Measurements from ENCODE around the gene CNDP1.
"Not testable (repeated sequence)": the region's sequence is repeated elsewhere in the genome, so short reads cannot be mapped to it uniquely, and the experiment has no call there.

Gene CNDP1, protein sequence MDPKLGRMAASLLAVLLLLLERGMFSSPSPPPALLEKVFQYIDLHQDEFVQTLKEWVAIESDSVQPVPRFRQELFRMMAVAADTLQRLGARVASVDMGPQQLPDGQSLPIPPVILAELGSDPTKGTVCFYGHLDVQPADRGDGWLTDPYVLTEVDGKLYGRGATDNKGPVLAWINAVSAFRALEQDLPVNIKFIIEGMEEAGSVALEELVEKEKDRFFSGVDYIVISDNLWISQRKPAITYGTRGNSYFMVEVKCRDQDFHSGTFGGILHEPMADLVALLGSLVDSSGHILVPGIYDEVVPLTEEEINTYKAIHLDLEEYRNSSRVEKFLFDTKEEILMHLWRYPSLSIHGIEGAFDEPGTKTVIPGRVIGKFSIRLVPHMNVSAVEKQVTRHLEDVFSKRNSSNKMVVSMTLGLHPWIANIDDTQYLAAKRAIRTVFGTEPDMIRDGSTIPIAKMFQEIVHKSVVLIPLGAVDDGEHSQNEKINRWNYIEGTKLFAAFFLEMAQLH

DNA sequence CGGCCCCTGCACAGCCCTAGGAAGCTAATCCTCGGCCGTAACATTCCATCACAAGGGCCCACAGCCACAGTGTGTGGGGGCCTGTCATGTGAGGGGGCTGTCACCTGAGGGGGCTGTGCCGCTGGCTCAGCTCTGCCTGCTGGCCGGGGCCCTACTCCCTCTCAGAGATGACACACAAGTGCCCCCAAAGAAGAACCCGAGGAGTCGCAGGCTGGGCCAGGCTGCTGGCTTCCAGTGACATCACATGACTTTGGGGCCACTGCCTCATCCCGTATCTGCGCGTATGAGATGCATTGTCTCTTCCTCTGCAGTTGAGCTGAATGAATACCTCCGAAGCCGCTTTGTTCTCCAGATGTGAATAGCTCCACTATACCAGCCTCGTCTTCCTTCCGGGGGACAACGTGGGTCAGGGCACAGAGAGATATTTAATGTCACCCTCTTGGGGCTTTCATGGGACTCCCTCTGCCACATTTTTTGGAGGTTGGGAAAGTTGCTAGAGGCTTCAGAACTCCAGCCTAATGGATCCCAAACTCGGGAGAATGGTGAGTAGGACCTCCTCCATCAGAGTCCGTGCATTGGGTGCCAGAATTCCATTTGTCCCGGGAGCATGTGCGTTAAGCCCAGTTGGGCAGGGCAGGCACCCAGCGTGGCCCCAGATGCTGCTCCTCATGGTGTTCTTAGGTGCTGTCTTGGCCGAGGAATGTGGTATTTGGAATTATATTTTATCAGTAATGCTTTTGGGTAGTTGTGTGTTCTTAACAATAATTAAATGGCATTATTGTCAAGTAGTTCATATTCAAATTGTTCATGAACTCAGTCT, at the start of gene CNDP1:
TSS of gene CNDP1 (plus strand) at position 351 of the 820 bp plus-strand sequence. CDS start at position 519, 168 bp downstream.
- DNase-seq (ENCODE audit: low spot score): no peak

DNA sequence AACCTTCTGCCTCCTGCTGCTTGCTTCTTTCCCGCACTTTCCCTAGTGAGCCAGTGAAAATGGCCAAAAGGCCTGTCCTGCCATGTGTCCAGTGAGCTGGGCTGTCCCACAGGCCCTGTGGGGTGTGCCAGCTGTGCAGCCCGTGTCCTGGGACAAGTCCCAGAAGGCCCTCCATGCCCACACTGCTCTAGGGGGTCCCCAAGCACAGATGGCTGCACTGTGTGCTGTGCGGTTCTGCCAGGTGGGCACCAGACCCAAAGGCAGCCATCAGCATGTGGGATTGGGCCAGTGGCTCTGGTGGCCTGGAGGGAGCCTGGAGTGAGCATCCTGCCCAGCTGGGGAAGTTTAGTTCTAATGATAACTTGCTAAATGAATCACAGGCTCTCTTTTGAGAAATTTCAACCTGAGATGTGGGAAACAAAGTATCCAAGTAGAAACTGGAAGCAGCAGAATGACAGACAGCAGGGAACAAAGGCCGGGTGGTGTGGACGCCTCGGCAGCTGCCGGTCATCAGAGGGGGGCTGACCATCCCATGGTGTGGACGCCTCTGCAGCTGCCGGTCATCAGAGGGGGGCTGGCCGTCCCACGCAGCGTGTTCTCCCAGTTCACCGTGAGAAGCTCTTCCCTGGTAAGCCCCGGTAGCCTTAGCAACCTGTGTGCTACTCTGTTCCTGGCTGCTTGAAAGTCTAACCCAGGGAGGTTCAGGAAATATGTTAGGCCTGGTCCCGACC, 48.0 kb upstream of the CNDP1 start:
- DNase-seq (ENCODE audit: low spot score): no peak

DNA sequence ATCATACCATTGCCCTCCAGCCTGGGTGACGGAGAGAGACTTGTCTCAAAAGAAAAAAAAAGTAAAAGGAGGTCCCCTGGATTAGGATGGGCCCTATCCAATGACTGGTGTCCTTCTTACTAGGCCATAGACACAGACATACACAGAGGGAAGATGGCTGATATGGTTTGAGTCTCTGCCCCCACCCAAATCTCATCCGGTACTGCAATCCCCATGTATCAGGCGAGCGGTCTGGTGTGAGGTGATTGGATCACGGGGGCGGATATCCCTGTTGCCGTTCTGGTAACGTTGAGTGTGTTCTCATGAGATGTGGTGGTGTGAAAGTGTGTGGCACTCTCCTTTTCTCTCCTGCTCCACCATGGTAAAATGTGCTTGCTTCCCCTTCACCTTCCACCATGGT, 45.9 kb upstream of the CNDP1 start:
- DNase-seq (ENCODE audit: low spot score): no peak

DNA sequence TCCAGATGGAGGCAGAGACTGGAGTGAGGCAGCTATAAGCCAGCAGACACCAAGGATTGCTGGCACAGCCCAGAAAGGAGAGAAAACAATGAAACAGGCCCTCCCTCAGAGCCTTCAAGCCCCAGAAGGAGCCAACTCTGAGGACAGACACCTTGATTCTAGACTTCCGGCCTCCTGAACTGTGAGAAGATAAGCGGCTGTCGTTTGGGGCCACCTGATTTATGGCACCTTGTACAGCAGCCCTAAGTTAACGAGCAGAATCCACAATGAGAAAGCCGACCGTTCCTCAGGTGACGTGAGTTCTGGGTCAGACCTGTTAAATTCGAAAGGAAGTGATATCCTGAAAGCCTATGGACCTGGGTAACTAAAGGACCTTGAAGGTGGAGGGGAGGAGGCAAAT, 45.4 kb upstream of the CNDP1 start:
- DNase-seq (ENCODE audit: low spot score): no peak

DNA sequence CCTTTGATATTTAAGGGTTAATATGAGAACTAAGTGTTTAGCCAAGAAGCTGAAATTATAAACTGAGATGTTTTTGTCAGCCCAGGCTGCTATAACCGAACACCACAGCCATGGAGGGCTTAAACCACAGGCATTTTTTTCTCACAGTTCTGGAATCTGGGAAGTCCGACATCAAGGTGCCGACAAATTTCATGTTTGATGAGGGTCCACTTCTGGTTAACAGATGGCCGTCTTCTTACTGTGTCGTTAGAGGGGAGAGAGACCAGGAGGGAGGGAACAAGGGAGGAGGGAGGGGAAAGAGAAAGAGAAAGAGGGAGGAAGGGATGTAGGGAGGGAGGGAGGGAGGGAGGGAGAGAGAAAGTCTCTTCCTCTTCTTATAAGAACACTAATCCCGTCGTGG, 44.6 kb upstream of the CNDP1 start:
- peak; percentile 54 for DNase-seq (ENCODE audit: low spot score)

DNA sequence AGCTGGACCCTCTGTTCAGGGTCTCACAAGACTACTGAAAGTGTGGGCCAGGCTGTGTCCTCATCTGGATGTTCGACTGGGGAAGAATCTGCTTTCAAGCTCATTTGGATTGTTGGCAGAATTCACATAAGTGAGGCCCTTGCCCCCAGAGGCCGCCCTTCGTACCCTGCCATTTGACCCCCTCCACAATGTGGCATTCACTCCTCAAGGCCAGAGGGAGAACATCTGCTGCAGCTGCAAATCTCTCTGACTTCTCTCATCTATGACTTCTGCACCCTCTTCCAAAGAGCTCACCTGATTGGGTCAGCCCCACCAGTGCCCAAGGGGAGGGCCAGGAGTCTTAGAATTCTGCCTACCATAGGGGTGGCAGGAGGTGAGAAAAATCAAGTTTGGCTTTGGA, 42.0 kb upstream of the CNDP1 start:
- DNase-seq (ENCODE audit: low spot score): no peak

DNA sequence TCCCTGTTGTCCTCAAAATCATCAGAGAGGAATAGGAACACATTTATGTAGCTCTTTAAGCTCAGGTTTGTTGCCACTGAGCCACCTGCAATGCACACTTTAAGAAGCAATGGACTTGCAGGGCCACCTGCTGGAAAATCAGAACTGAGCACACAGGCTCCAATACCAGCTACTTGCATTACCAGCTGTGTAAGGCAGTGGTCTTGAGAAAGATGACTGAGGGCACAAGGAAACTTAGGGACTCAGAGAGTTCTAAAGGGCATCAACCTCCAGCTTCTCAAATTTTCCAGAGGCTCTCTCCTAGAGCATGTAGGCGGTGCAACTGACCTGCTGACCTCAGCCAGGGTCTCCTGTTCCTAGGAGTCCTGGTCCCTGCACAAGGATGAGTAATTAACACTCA, 40.6 kb upstream of the CNDP1 start:
- DNase-seq (ENCODE audit: low spot score): no peak

DNA sequence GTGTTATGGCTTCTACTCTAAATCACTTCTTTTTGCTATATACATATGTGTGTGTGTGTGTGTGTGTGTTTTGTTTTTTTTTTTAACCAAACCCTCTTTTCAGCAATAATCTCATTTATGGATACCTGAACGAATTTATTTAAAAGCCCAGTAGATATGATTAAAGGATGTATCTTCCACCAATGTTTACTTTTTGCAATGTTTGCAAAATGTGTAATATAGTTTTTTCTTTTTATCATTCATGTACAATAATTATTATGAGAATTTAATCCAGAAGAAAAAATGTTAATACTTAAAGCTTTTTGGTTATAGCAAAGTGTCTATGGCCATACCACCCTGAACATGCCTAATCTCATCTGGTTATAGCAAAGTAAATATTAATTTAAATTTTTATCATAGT, 39.8 kb upstream of the CNDP1 start:
- DNase-seq (ENCODE audit: low spot score): no peak

DNA sequence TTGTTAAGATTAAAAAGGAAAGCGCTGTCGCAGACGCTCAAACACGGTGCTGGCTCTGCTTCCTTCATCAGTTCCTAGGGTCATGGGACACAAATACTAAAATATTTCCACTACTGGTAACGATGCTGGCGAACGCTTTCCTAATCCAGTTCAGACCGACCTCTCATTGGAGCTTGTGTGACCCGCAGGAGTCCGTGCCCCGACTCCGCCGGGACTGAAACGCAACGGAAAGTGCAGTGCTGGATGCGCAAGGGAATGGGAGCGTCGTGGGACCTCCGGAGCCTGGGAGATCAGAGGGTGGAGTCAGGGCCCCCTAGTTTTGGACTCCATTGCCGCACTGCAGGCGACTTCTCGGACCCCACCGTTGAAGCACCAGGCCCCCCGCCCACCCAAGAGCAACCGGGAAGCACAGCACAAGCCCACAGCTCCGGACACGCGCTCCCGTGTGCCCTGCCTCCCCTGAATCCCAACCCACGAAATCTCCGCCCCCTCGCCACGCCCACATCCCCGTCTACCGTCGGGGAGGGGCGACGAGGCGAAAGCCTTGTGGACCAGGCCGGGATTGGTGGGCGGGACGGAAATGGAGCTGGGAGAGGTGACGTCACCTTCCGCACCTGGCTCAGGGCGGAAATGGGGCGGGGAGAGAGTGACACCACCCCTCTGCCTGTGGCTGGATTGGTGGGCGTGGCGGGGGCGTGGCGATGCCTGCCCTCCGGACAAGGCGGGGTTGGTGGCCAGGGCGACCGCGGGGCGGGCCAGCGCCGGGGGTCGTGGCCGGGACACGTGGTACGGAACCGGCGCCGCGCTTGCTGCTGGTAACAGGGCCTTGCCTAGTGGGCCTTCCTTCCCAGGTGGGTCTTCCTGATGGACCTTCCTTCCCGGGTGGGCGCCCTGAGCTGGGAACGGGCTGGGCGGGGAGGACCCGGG, 38.5 kb upstream of the CNDP1 start, which contains the start of gene CNDP2:
TSS of gene CNDP2 (plus strand) at position 783 of the 927 bp plus-strand sequence. CDS start 3,611 bp downstream, outside the sequence.
- DNase-seq (ENCODE audit: low spot score): peak; percentile 98

DNA sequence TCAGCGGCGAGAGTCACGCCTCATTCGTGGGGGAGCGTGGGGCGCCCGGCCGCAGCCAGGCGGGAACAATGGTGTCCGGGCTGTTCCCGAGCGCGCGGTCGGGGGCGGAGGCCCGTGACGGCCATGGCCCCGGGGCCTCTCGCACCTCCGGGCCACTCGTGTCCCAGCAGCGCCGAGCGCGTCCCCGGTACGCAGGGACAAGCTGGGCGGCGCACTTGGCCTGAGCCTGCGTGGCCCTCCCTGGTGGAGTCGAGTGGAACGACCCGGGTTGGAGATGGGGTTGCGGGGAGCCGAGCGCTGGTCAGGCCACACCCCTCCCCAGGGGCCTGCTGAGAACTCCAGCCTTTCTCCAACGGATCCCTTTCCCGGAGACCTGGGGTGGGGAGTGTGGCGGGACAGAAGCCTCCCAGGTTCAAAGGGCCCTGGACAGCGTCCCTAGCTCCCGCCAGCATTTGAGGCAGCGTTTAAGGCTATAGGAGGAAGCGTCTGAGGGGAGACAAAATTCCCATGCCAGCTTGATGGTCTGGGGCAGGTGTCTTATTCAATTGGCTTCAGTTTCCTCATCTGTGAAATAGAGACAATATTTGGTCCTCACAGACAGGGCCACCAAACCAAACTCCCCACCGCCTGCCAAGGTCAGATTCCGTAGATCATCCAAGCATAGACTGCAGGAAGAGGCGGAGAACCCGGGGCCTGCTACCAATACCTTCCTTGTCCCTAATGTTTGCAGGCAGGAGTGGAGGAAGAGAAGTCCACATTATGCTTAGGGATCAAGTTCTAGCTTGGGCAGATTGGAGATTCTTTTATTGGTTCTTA, 37.6 kb upstream of the CNDP1 start:
- peak; percentile 75 for DNase-seq (ENCODE audit: low spot score)

DNA sequence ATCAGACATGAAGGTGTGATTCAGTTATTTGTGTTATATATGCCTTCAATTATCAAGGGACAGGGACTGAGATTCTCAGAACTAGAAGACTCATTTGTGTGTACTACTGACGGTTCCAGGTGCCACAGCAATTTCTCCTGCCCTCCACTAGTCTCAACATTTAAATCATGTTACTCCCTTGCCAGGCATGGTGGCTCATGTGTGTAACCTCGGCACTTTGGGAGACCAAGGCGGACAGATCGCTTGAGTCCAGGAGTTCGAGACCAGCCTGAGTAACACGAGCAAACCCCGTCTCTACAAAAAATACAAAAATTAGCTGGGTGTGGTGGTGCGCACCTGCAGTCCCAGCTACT, 37.0 kb upstream of the CNDP1 start:
- DNase-seq (ENCODE audit: low spot score): no peak

DNA sequence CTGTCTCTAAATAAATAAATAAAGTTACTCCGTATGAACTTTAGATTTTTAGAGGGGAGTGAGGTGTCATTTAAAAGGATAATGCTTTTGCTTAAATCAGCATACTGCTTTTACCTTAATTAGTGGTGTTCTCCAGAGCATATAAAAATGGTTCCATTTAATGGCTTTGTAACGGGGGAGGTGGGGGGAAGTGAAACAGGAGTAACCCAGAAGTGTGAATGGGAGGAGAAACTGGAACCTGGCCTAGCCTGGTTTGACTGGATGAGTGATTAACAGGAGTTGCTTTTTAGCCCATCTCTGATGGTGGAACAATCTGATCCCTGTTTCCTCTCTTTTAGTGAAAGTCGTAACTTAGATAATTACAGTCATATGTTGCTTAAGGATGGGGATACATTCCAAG, 36.5 kb upstream of the CNDP1 start:
- DNase-seq (ENCODE audit: low spot score): no peak

DNA sequence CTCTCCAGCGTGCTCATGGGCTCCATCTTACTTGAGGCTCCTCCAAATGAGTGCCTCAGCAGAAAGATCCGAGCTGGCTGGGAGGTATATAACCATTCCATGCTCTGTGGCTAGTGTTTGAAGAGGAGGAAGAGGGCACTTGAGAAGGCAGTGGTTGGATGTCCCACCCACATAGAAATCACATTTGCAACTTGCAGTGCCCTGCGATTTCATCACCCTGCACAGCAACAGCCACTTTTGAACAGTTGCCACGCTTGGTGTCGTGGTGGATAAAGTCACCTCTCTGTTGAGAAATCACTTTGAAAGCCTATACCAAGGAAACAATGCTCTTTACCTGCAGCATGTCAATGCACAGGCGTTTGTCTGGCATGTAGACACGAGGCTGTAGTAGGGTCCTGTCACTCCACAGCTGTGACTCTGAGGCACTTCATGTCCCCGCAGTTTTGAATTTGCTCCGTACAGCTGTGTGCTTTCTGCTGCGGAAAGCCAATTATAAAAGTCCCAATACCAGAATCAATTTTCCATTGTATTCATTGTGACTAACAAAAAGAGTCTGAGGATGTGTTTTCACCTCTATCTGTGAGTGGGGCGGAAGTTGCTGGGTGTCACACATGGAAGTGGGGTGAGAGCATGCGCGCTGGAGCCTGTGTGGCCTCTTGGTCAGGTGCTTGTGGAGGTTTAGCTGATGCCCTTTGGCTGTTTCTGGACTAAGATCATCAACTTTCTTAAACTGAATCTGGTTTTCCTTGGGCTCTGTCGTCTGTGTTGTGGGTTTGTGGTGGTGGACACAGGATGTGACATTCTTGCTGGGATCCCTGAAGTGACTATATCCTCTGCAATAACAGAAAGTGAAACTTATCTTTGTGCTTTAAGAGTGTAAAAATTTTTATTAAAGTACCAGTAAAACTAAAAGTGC, 35.3 kb upstream of the CNDP1 start:
- no peak for DNase-seq (ENCODE audit: low spot score)

DNA sequence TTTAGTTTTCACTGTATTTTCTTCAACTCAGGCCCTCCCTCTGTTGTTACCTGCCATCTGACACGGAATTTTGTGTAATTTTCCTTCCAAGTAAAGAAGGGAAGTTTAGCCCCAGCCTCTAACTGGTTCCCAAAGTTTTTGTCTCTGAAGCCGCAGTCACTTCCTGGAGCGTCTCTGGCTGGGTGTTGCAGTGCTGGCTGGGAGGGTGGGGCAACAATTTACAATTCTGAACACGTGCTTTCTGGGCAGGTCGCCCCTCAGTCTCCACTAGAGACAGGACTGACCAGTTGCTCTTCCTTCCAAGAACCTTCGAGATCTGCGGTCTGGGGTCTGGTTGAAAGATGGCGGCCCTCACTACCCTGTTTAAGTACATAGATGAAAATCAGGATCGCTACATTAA, 34.7 kb upstream of the CNDP1 start:
- DNase-seq (ENCODE audit: low spot score): peak; percentile 71

DNA sequence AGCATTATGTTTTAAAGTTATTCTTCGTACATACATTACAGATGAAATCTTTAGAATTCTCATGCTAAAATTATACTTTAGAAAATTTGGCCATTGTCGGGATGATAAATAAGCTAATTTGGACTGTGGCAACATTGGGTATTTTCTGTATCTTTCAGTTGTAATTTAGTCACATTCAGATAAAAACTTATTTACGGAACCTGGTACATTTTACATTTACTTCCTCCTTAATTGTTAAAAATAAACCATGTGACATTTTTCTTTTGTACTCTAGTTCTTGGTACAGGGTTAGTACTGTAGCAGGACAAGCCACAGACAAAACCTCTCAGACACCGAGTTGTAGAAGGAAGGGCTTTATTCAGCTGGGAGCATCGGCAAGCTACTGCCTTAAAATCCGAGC, 33.9 kb upstream of the CNDP1 start:
- DNase-seq (ENCODE audit: low spot score): no peak

DNA sequence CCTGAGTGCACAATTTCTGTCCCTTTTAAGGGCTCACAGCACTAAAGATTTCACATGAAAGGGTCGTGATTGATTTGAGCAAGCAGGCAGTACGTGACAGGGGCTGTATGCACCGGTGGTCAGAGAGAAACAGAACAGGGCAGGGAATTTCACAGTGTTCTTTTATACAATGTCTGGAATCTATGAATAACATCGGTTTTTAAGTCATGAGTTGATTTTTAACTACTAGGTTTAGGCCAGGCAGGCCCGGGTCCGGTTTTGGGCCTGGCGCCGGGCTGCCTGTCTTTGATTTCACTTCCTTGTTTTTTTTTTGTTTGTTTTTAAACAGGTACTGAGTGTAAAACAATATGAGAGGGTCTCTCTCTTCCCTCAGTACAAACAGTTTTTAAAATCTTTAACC, 33.5 kb upstream of the CNDP1 start:
- DNase-seq (ENCODE audit: low spot score): not testable (repeated sequence)

DNA sequence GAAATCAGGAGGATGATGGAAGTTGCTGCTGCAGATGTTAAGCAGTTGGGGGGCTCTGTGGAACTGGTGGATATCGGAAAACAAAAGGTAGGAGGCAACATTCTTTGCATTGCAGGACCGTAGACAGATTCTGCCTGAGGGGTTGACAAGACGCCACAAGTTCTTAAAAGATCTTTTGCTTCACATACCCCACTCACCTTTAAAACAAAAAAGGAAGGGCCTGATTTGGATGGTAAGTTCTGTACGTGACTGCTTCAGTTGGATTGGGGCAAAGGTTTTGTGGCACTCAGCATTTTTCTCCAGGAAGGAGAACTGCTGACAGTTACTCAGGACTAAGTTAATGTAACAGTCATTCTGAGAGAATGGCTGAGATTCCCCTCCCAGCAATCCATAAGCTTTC, 32.9 kb upstream of the CNDP1 start:
- no peak for DNase-seq (ENCODE audit: low spot score)

DNA sequence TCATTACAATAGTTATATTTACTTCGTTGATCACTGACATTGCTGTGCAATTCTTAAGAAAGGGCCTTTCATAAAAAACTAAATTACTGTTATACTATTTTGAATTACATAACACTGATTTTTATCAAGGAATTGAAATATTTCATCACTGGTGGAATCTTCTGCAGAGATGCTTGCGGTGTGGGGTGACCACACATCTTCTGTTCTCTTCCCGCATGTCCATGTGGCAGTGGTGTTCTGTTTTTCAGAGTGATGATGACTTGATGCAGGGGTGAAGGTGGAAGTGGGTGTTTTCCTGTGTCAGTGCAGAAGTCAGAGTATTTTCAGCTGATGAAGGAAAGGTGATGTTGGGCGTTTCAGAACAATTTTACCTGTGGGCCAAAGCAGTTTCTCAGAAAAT, 31.2 kb upstream of the CNDP1 start:
- no peak for DNase-seq (ENCODE audit: low spot score)

DNA sequence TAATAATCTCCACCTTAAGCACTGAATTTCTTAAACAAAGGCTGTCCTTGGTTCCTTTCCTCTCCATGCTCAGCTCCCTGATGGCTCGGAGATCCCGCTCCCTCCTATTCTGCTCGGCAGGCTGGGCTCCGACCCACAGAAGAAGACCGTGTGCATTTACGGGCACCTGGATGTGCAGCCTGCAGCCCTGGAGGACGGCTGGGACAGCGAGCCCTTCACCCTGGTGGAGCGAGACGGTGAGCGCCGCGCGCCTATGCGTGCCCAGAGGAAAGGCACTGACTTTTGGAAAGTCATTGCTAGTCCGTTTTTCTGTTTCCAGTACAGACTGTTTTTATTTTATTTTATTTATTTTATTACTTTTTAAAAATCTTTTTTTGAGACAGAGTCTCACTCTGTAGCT, 28.5 kb upstream of the CNDP1 start:
- no peak for DNase-seq (ENCODE audit: low spot score)

All from AG20443 (cell line).